Measurements from ENCODE around the gene SENP6.
"Not testable (repeated sequence)": the region's sequence is repeated elsewhere in the genome, so short reads cannot be mapped to it uniquely, and the experiment has no call there.

The SENP6 gene

GRCh38 chr6:75673884-75674283 is 72.2 kb downstream of the SENP6 start:
- Histone ChIP-seq H3K4me1 (ENCODE audit: control insufficient read depth, insufficient read depth, low read length) (no peaks in the 10 kb centered on the region), H3K27ac (ENCODE audit: extremely low read depth, low read depth, low read length) (no peak overlapping the region), H3K9me3 (ENCODE audit: control insufficient read depth, insufficient read depth, low read depth, low read length) (no peaks in the 10 kb centered on the region), H3K36me3 (ENCODE audit: control insufficient read depth in 2 of 2, insufficient read depth in 1 of 2, low read length in 2 of 2) (peaks cover 50 to 60% of the 10 kb centered on the region in 2 experiments), H3K4me3 (ENCODE audit: low read depth, low read length) (no peak overlapping the region)
- TF ChIP-seq ZNF426 (tag by site-specific recombination; IDR thresholded peaks at IDR 0.05) = no peak
- no peak for TF ChIP-seq KLF16 (tag by site-specific recombination; IDR thresholded peaks at IDR 0.05)
- 0 out of 2 replicates have a peak, but pooled peaks have one; percentile 39 for TF ChIP-seq ZNF362 (tag by site-specific recombination; IDR thresholded peaks at IDR 0.05)
- no peak for TF ChIP-seq SALL2 (tag by site-specific recombination; IDR thresholded peaks at IDR 0.05; ENCODE audit: borderline replicate concordance)
- no peak for TF ChIP-seq ZNF692 (tag by site-specific recombination; IDR thresholded peaks at IDR 0.05)
- CTCF ChIA-PET = no interaction called here
- POLR2A ChIA-PET = interaction anchor here (0.7 kb wide), 1 partner anchor 169 kb away, joined by 4 read pairs; no protein-coding TSS in a partner anchor

GRCh38 chr6:75676377-75676776 is 74.7 kb downstream of the SENP6 start:
- Histone ChIP-seq H3K4me1 (ENCODE audit: control insufficient read depth, insufficient read depth, low read length) (no peaks in the 10 kb centered on the region), H3K36me3 (ENCODE audit: control insufficient read depth in 2 of 2, insufficient read depth in 1 of 2, low read length in 2 of 2) (peaks cover 62 to 66% of the 10 kb centered on the region in 2 experiments), H3K4me3 (ENCODE audit: low read depth, low read length) (no peak overlapping the region), H3K27ac (ENCODE audit: extremely low read depth, low read depth, low read length) (no peak overlapping the region), H3K9me3 (ENCODE audit: control insufficient read depth, insufficient read depth, low read depth, low read length) (no peaks in the 10 kb centered on the region)
- ChIA-PET CTCF (interaction anchor here (0.7 to 0.8 kb wide), 2 partner anchors 14 to 17 kb away, joined by 3 to 5 read pairs; no protein-coding TSS in a partner anchor), POLR2A (no interaction called here)
- TF ChIP-seq HOXD13 (CRISPR knock-in tag; IDR thresholded peaks at IDR 0.05; ENCODE audit: borderline replicate concordance) = no peak

- H3K4me1 ChIP-seq (ENCODE audit: control insufficient read depth, insufficient read depth, low read length); H3K27ac ChIP-seq (ENCODE audit: extremely low read depth, low read depth, low read length); H3K9me3 ChIP-seq (ENCODE audit: control insufficient read depth, insufficient read depth, low read depth, low read length); POLR2A ChIA-PET; H3K4me3 ChIP-seq (ENCODE audit: low read depth, low read length); CTCF ChIA-PET: not testable (repeated sequence)
- TF ChIP-seq ZNF580 (tag by site-specific recombination; IDR thresholded peaks at IDR 0.05) (peak; percentile 54; the same call in 1 of the 2 replicates), ZNF280D (tag by site-specific recombination; IDR thresholded peaks at IDR 0.05) (peak; percentile 68; the same call in 1 of the 2 replicates), ZNF146 (tag by site-specific recombination; IDR thresholded peaks at IDR 0.05) (peak; percentile 97)
- peaks cover 39 to 60% of the 10 kb centered on the region in 2 experiments for H3K36me3 ChIP-seq (ENCODE audit: control insufficient read depth in 2 of 2, insufficient read depth in 1 of 2, low read length in 2 of 2)
Measured at GRCh38 chr6:75682548-75682947, 80.9 kb downstream of the SENP6 start.

- peaks cover 36 to 59% of the 10 kb centered on the region in 2 experiments for H3K36me3 ChIP-seq (ENCODE audit: control insufficient read depth in 2 of 2, insufficient read depth in 1 of 2, low read length in 2 of 2)
- H3K4me1 ChIP-seq (ENCODE audit: control insufficient read depth, insufficient read depth, low read length); H3K4me3 ChIP-seq (ENCODE audit: low read depth, low read length); CTCF ChIA-PET; H3K27ac ChIP-seq (ENCODE audit: extremely low read depth, low read depth, low read length); H3K9me3 ChIP-seq (ENCODE audit: control insufficient read depth, insufficient read depth, low read depth, low read length); POLR2A ChIA-PET: not testable (repeated sequence)
Measured at GRCh38 chr6:75683005-75683404, 81.3 kb downstream of the SENP6 start.

GRCh38 chr6:75687535-75687934 is 85.9 kb downstream of the SENP6 start:
- not testable (repeated sequence) for H3K27ac ChIP-seq (ENCODE audit: extremely low read depth, low read depth, low read length); H3K4me3 ChIP-seq (ENCODE audit: low read depth, low read length); H3K4me1 ChIP-seq (ENCODE audit: control insufficient read depth, insufficient read depth, low read length); H3K9me3 ChIP-seq (ENCODE audit: control insufficient read depth, insufficient read depth, low read depth, low read length)
- peaks cover 14 to 42% of the 10 kb centered on the region in 2 experiments for H3K36me3 ChIP-seq (ENCODE audit: control insufficient read depth in 2 of 2, insufficient read depth in 1 of 2, low read length in 2 of 2)
- POLR2A ChIA-PET = interaction anchor here (0.6 kb wide), 1 partner anchor 114 kb away, joined by 3 read pairs; no protein-coding TSS in a partner anchor
- CTCF ChIA-PET = interaction anchor here (0.6 to 1.3 kb wide), 3 partner anchors 13 to 189 kb away, joined by 3 to 6 read pairs (median 3); no protein-coding TSS in a partner anchor

Measured in HEK293 (cell line).